PC-3 (cell line): Measurements from ENCODE around the gene ESYT2. TPM values are rescaled to one million over a fixed set of nuclear protein-coding genes. Genes with fewer than 3 reads are reported as not detected.

Experiments
- ATAC-seq: fragments of 200-7000 bp; cut with Tn5 transposase; 2 replicates; pipeline ENCODE4 v1.9.1; 2020; ENCODE audit warnings: mild to moderate bottlenecking, moderate library complexity
- BruUV-seq: library from RNA; stranded (reverse); fragments of 400-500 nt; replicated peaks from 2 replicates; lab custom pipeline; 2021; lab: Mats Ljungman, UMichigan
- CTCF ChIA-PET: fragments of 300-600 bp; sonication (Branson Sonifier 250); formaldehyde crosslinking; loops from one replicate; lab custom pipeline; 2022; ENCODE audit warnings: antibody characterized with exemption; lab: Charles Lee
- POLR2A ChIA-PET: fragments of 300-600 bp; sonication (Branson Sonifier 250); formaldehyde crosslinking; loops from one replicate; lab custom pipeline; 2022; ENCODE audit warnings: antibody characterized with exemption; ENCODE audit not compliant: unreplicated experiment; lab: Charles Lee
- DNase-seq: peaks from one replicate; pipeline ENCODE4 v3.0.0-alpha.2; 2015
- H2AFZ ChIP-seq: fragments of 300-600 bp; sonication (generic); 2 replicates; pipeline ENCODE4 v1.6.0; 2016; ENCODE audit warnings: antibody characterized with exemption, low read length
- H3F3A ChIP-seq: fragments of 300-600 bp; sonication (generic); one replicate; pipeline ENCODE4 v1.6.0; 2017; ENCODE audit warnings: antibody characterized with exemption, low read length, control low read depth, mild to moderate bottlenecking; ENCODE audit not compliant: unreplicated experiment
- H3K27ac ChIP-seq: fragments of 300-600 bp; sonication (generic); 2 replicates; pipeline ENCODE4 v1.5.1; 2016; ENCODE audit warnings: mild to moderate bottlenecking, low read length
- H3K27me3 ChIP-seq: fragments of 300-600 bp; sonication (generic); 2 replicates; pipeline ENCODE4 v1.6.1; 2016; ENCODE audit warnings: low read length, mixed read lengths
- H3K36me3 ChIP-seq: fragments of 300-600 bp; sonication (generic); 2 replicates; pipeline ENCODE4 v1.6.1; 2016; ENCODE audit warnings: low read depth, mixed run types, low read length, mixed read lengths
- H3K4me1 ChIP-seq: fragments of 300-600 bp; sonication (generic); 2 replicates; pipeline ENCODE4 v1.5.1; 2016; ENCODE audit warnings: low read length; ENCODE audit not compliant: insufficient read depth
- H3K4me2 ChIP-seq: fragments of 300-600 bp; sonication (generic); 2 replicates; pipeline ENCODE4 v1.6.0; 2016; ENCODE audit warnings: low read length
- H3K4me3 ChIP-seq: fragments of 300-600 bp; sonication (generic); 2 replicates; pipeline ENCODE4 v1.5.1; 2016; ENCODE audit warnings: mild to moderate bottlenecking, low read length, mixed read lengths
- H3K79me2 ChIP-seq: fragments of 300-600 bp; sonication (generic); 2 replicates; pipeline ENCODE4 v1.6.1; 2017; ENCODE audit warnings: low read length, mixed read lengths
- H3K9ac ChIP-seq: fragments of 300-600 bp; sonication (generic); 2 replicates; pipeline ENCODE4 v1.6.0; 2016; ENCODE audit warnings: mild to moderate bottlenecking, low read length
- H3K9me2 ChIP-seq: fragments of 300-600 bp; sonication (generic); replicated peaks from 2 replicates; pipeline ENCODE4 v1.6.1; 2016; ENCODE audit warnings: mixed run types, low read length, mixed read lengths
- H3K9me3 ChIP-seq: fragments of 300-600 bp; sonication (generic); 2 replicates; pipeline ENCODE4 v1.6.1; 2016; ENCODE audit warnings: low read length, mixed read lengths
- H4K20me1 ChIP-seq: fragments of 300-600 bp; sonication (generic); 2 replicates; pipeline ENCODE4 v1.6.1; 2016; ENCODE audit warnings: low read length, mixed read lengths
- EZH2 ChIP-seq: fragments of 300-600 bp; sonication (generic); IDR thresholded peaks from one replicate; pipeline ENCODE4 v1.6.1; 2017; ENCODE audit warnings: antibody characterized with exemption, mild to moderate bottlenecking, low read length; ENCODE audit not compliant: unreplicated experiment
- EZH2phosphoT487 ChIP-seq: fragments of 300-600 bp; sonication (generic); IDR thresholded peaks from 2 replicates; pipeline ENCODE4 v1.6.1; 2018; ENCODE audit warnings: mild to moderate bottlenecking, antibody characterized with exemption, low read length, borderline replicate concordance
- intact Hi-C: fragments of 100-400 bp; cut with micrococcal nuclease; formaldehyde crosslinking; loops from 2 replicates; pipeline ENCODE4 v1.9.0; 2023
- total RNA-seq: library from RNA; depleted of rRNA; stranded (reverse); fragments of >200 nt; gene quantifications from 2 replicates; pipeline ENCODE4 v1.2.3, GENCODE V29; 2014
- TF ChIP-seq, protein P1 (sequence below): fragments of 300-600 bp; sonication (generic); conservative IDR thresholded peaks from 2 replicates; pipeline ENCODE4 v1.5.1; 2017; ENCODE audit warnings: antibody characterized with exemption, low read depth, mild to moderate bottlenecking, low read length

The ESYT2 gene
- total RNA-seq, 1 experiment from 2014 or later, result 76.1 TPM

DNA sequence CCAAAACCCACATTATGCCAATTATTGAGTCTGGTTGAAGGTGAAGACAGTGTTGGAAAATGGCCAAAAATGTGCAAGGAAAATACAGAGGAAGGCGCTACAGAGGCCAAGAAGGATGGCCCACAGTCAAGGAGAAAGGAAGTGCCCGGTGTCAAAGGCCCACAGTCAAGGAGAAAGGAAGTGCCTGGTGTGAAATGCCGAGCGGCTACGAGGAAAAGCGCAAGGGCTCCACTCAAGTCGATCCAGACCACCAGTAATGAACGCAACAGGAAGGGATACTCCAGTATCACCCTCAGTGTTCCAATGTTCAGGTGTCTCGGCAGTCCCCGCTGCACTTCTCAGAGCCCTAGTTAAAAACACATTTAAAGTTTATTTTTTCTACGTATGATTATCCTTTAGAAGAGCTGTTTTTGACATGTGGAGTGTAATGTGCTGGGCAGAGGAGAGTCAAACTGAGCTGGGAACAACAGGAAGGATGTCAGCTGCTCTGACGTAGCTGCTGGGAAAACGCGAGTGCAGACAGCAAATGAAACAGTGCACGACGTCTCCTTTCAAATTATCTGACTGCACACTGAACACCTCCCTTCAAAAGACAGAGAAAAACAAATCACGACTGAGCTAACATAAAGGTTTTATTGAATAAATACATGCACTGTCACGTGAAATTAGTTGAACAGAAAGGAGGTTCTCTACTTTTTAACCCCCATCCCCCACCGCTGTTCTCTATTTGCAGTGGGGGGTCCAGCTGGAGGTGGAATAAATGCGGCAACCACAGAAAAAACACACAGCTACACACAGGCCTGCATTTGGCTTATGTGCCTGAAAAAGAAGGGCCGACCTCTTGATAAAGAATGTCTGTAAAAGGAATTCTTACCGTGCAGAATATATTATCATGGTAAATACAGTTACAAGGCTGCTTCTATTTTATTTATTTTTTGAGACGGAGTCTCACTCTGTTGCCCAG lies 98.6 kb downstream of the ESYT2 start:
- H3F3A ChIP-seq, result no peaks in the 10 kb centered on the region
- peaks cover 6% of the 10 kb centered on the region; the same call in 1 of the 2 replicates for H3K36me3 ChIP-seq
- H3K9me3 ChIP-seq, result no peaks in the 10 kb centered on the region
- H2AFZ ChIP-seq, result no peak overlapping the region
- no peak overlapping the region for H3K9ac ChIP-seq
- TF ChIP-seq EZH2phosphoT487 (no peak), EZH2 (no peak)
- TF ChIP-seq, protein P1, sequence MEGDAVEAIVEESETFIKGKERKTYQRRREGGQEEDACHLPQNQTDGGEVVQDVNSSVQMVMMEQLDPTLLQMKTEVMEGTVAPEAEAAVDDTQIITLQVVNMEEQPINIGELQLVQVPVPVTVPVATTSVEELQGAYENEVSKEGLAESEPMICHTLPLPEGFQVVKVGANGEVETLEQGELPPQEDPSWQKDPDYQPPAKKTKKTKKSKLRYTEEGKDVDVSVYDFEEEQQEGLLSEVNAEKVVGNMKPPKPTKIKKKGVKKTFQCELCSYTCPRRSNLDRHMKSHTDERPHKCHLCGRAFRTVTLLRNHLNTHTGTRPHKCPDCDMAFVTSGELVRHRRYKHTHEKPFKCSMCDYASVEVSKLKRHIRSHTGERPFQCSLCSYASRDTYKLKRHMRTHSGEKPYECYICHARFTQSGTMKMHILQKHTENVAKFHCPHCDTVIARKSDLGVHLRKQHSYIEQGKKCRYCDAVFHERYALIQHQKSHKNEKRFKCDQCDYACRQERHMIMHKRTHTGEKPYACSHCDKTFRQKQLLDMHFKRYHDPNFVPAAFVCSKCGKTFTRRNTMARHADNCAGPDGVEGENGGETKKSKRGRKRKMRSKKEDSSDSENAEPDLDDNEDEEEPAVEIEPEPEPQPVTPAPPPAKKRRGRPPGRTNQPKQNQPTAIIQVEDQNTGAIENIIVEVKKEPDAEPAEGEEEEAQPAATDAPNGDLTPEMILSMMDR, result no peak
- ChIA-PET POLR2A (no interaction called here), CTCF (no interaction called here)
- no peak overlapping the region for H3K27ac ChIP-seq
- no peak overlapping the region for H3K4me2 ChIP-seq
- H3K79me2 ChIP-seq, result no peaks in the 10 kb centered on the region
- H3K4me1 ChIP-seq, result no peaks in the 10 kb centered on the region
- intact Hi-C loops, result no loop called here
- DNase-seq, result no peak
- no TSS peak for BruUV-seq
- H4K20me1 ChIP-seq, result no peaks in the 10 kb centered on the region
- H3K9me2 ChIP-seq, result no peaks in the 10 kb centered on the region
- H3K27me3 ChIP-seq, result no peaks in the 10 kb centered on the region
- no peak overlapping the region for H3K4me3 ChIP-seq
- ATAC-seq, result no peak

DNA sequence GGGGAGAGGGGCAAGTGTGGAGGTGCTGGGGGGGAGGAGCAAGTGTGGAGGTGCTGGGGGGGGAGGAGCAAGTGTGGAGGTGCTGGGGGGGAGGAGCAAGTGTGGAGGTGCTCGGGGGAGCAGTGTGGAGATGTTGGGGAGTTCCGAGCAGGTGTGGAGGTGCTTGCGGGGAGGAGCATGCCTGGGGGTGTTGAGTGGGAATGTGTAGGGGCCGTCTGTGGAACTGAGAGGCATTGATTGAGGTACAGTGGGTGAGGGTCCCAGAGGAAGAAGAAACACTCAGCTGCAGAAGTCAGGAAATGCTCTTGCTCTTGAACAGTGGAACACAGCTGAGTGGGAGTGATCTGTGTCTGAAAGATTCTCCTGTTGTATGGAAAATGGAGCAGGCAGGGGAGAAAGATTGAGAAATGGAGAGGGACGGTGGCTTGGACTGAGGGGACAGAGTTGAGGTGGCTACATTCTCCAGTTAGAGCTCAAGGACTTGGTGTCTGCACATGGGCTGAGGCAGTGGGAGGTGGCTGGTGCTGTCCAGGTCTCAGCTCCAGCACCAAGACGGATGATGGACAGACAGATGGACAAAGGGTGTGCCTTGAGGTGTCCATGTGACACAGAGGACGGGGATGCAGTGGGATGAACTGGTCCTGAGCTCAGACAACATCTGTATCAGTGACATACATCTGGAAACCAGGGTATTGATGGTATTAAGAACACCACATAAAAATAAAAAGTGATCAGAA lies 99.5 kb downstream of the ESYT2 start:
- BruUV-seq, result no TSS peak

More for the DNA sequence above, 99.5 kb downstream of the ESYT2 start:
- Histone ChIP-seq H3K4me1 (no peaks in the 10 kb centered on the region), H3K9me3 (no peaks in the 10 kb centered on the region), H3K9me2 (no peaks in the 10 kb centered on the region), H3K27ac (no peak overlapping the region), H3K4me3 (no peak overlapping the region), H3K79me2 (no peaks in the 10 kb centered on the region), H3K4me2 (no peak overlapping the region), H3K27me3 (no peaks in the 10 kb centered on the region), H3K9ac (no peak overlapping the region), H4K20me1 (no peaks in the 10 kb centered on the region), H3K36me3 (peaks cover 6% of the 10 kb centered on the region; the same call in 1 of the 2 replicates), H2AFZ (no peak overlapping the region), H3F3A (no peaks in the 10 kb centered on the region)
- 0 out of 2 replicates have a peak, but pooled peaks have one; percentile 11 for ATAC-seq
- no peak for DNase-seq
- ChIA-PET POLR2A (no interaction called here), CTCF (no interaction called here)
- intact Hi-C loops, result no loop called here
- TF ChIP-seq EZH2, result no peak
- TF ChIP-seq EZH2phosphoT487, result no peak
- TF ChIP-seq, protein P1, result no peak
